Heart right ventricle (tissue), 16 donors: Measurements from ENCODE around the gene SPINK4. TPM values are rescaled to one million over a fixed set of nuclear protein-coding genes. Genes with fewer than 3 reads are reported as not detected.

Source experiments
- ATAC-seq, 8 donors: fragments of 200-7000 bp; cut with Tn5 transposase; one replicate each; pipeline ENCODE4 v1.9.1; 2020; ENCODE audit warnings: mild to moderate bottlenecking in 8 of 8, moderate library complexity in 8 of 8, moderate number of reproducible peaks in 1 of 8
- DNase-seq, 2 donors: peaks; one replicate each; pipeline ENCODE4 v3.0.0-alpha.2; 2020
- H3K27ac ChIP-seq, 10 donors: fragments of 200-600 bp; sonication (generic) in 2 of 10; one replicate each; pipeline versions ENCODE4 v1.5.0 to v1.8.0; 2020 to 2022; ENCODE audit warnings: mild to moderate bottlenecking in 3 of 10
- H3K27me3 ChIP-seq, 7 donors: fragments of 200-600 bp; one replicate each; pipeline ENCODE4 v1.8.0; 2021 to 2022; ENCODE audit warnings: mild to moderate bottlenecking in 2 of 7
- H3K36me3 ChIP-seq, 9 donors: fragments of 200-600 bp; sonication (generic) in 1 of 9; one replicate each; pipeline versions ENCODE4 v1.5.0 to v1.8.0; 2020 to 2022; ENCODE audit warnings: mild to moderate bottlenecking in 2 of 9
- H3K4me1 ChIP-seq, 9 donors: fragments of 200-600 bp; sonication (generic) in 1 of 9; one replicate each; pipeline versions ENCODE4 v1.5.0 to v1.8.0; 2020 to 2022; ENCODE audit warnings: mild to moderate bottlenecking in 4 of 9
- H3K4me3 ChIP-seq, 10 donors: fragments of 200-600 bp; sonication (generic) in 2 of 10; one replicate each; pipeline versions ENCODE4 v1.5.0 to v1.8.0; 2020 to 2022; ENCODE audit warnings: mild to moderate bottlenecking in 7 of 10, moderate library complexity in 2 of 10
- H3K9me3 ChIP-seq, 11 donors: fragments of 200-600 bp in 10 of 11; sonication (generic) in 2 of 11; one replicate each; pipeline versions ENCODE4 v1.5.0 to v1.8.0; 2013 to 2022; ENCODE audit warnings: mild to moderate bottlenecking in 2 of 11, control low read depth in 1 of 11, moderate library complexity in 1 of 11
- CTCF ChIP-seq, 9 donors: fragments of 200-600 bp; sonication (generic) in 2 of 9; IDR thresholded peaks; one replicate each; pipeline versions ENCODE4 v1.5.0 to v1.8.0; 2021 to 2022; ENCODE audit warnings: antibody characterized with exemption in 9 of 9, mild to moderate bottlenecking in 5 of 9, moderate library complexity in 1 of 9
- WGBS, 2 donors: extraction: QIAGEN DNeasy Blood & Tissue Kit; methylation state at CpG; one replicate each; pipeline ENCODE4 v1.1.7; 2013; ENCODE audit warnings: inconsistent platforms in 1 of 2; 5-methylcytosine and 5-hydroxymethylcytosine counted together
- intact Hi-C, 10 donors: fragments of 100-400 bp; cut with DNase I; formaldehyde crosslinking; loops; one replicate each; pipeline versions ENCODE4 v1.11.1 to v1.14.2; 2022
- polyA plus RNA-seq, 2 donors: library from polyadenylated mRNA; stranded (reverse); fragments of 200-250 nt; gene quantifications; one replicate each; pipeline ENCODE4 v1.2.3, GENCODE V29; 2013
- total RNA-seq, 10 donors: library from RNA; stranded (reverse); fragmentation: NEBNext Ultra II Directional in 3 of 10; extraction: Animal tissue kit (Norgen Biotek cat#: 25700) in 3 of 10; gene quantifications; one replicate each; pipeline versions ENCODE4 v1.2.1 to v1.2.4, GENCODE V29; 2021 to 2023
- donor health status: Arrhythmogenic right ventricular cardiomyopathy.
- donor health status: ischemic (EF 13 %, LVEDD 7.1; RV severe dilation, severe dysfunction).
- donor health status: healthy with polysubstance abuse.
- donor health status: DM: no; HTN: yes; CAD: no.
- donor health status: DM: no; HTN: no; CAD: no.
- donor health status: ischemic (EF 25% LVEDD 6.9; RV normal size, moderate dysfunction).
- donor health status: ischemic (EF 25% LVEDD 5.7; RV mildly dilated, moderate dysfunction).
- donor health status: healthy.
- donor health status: DM: yes; HTN: yes; CAD: no.
- donor health status: Ischemic cardiomyopathy.
- donor health status: ischemic (EF 35%, LVEDD 5.7; RV mildly dilated, moderate dysfunction).
- donor health status: nonischemic (EF 11% LVEDD 7.7; RV severe dilation, severe dysfunction).
- donor health status: DM: yes; HTN: yes; CAD: no.
- donor health status: PGD.
- donor health status: ischemic (EF 29% LVEDD 5.4; RV normal size, mild dysfunction).
- donor health status: nonischemic (EF 23%, LVEDD 6.1; RV moderate dilation, normal function).

Gene SPINK4
- total and polyA plus RNA-seq, 12 donors, result not detected

- 88 to 89% methylated on average over 13 of the region's 13 CpGs for WGBS, 2 donors
- TF ChIP-seq CTCF (IDR thresholded peaks at IDR 0.05), result no peak
- intact Hi-C loops, result no loop called here
- Histone ChIP-seq H3K27me3 (no peaks in the 10 kb centered on the region), H3K36me3 (no peaks in the 10 kb centered on the region), H3K4me3 (no peak overlapping the region), H3K27ac (no peak overlapping the region), H3K9me3 (no peaks in the 10 kb centered on the region), H3K4me1 (peaks cover 0 to 4% (median 0%) of the 10 kb centered on the region in 9 donors)
- no peak for ATAC-seq
- no peak for DNase-seq
Measured at GRCh38 chr9:33230756-33231622, 9.0 kb upstream of the SPINK4 start.

DNA sequence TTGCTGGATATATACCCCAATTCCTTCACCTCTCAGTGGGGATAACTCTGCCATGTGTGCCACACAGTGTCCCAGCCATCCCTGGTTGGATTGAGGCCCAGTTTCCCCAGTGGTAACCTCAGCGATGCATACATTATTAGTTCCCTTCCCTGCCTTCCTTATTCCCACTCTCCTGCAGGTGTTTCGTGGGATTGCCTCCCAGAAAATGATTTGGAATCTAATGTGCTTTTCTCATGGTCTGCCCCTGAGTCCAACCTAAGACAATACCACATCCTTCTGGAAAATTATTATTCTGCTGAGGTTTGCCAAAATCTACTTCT is 8.4 kb upstream of the SPINK4 start:
- no peak overlapping the region for H3K27ac ChIP-seq
- intact Hi-C loops, result no loop called here
- DNase-seq, result no peak
- no peaks in the 10 kb centered on the region for H3K9me3 ChIP-seq
- no peaks in the 10 kb centered on the region for H3K36me3 ChIP-seq
- no peaks in the 10 kb centered on the region for H3K4me1 ChIP-seq
- no peak for ATAC-seq
- TF ChIP-seq CTCF (IDR thresholded peaks at IDR 0.05), result no peak
- no peaks in the 10 kb centered on the region for H3K27me3 ChIP-seq
- 88 to 90% methylated on average over 2 of the region's 2 CpGs for WGBS, 2 donors
- no peak overlapping the region for H3K4me3 ChIP-seq

DNA sequence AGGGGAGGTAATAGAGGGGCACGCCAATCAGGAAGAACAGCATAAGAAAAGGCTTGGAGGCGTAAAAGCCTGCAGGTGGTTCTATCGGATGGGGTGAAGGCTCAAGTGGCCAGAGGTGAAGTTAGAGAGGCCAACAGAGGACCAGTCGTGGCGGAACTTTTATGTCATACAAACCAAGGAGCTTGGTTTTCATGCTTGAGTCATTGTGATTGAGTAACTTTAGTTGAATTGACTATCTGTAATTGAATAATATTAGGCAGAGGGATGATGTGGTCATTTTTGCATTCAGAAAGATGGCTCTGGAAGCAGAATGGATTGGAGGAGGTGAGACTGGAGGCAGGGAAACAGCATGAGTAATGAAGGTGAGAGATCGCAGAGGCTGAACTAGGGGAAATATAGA is 7.2 kb upstream of the SPINK4 start:
- Histone ChIP-seq H3K27me3 (no peaks in the 10 kb centered on the region), H3K27ac (no peak overlapping the region), H3K4me3 (no peak overlapping the region), H3K9me3 (no peaks in the 10 kb centered on the region), H3K4me1 (no peaks in the 10 kb centered on the region), H3K36me3 (no peaks in the 10 kb centered on the region)
- DNase-seq (no peak), ATAC-seq (no peak)
- TF ChIP-seq CTCF (IDR thresholded peaks at IDR 0.05), result no peak
- intact Hi-C loops, result no loop called here
- WGBS, 2 donors, result 91 to 94% methylated on average over 6 of the region's 6 CpGs

DNA sequence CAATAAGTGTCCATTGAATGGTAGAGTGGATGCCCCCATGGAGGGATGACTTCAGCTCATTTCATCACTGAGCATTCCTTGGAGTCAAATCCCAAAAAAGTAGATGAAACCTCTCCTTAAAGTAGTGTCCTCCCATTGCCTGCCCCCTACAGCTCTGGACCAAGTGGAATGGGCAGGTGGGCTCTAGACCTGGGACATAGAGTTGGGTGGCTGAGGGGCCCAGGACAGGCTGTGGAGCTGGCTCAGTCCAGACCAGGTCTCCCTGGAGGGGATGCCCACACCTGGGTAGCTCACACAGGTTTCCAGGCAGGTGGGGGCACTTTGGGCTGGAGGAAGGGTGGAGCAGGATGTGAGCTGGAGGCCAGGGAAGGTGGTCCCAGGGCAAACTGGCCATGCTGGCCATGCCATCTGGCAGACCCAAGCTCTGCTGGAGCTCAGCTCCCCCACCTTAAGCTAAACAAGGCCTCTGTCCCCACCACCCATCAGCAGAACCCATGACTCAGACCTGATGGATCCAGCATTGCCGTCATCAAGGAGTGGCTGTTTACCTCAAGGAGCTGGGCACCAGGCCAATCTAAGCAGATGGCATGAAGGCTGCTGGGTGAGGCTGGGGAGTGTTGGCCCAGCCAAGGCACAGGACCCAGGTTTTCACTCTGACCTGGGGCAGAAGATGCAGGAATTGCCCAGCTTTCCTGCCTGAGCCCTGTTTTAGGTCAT is 6.2 kb upstream of the SPINK4 start:
- intact Hi-C loops, result no loop called here
- Histone ChIP-seq H3K4me3 (no peak overlapping the region), H3K9me3 (no peaks in the 10 kb centered on the region), H3K4me1 (no peaks in the 10 kb centered on the region), H3K27ac (no peak overlapping the region), H3K36me3 (no peaks in the 10 kb centered on the region), H3K27me3 (no peaks in the 10 kb centered on the region)
- no peak for TF ChIP-seq CTCF (IDR thresholded peaks at IDR 0.05)
- no peak for DNase-seq
- no peak for ATAC-seq
- WGBS, 2 donors, result 40 to 53% methylated on average over 1 of the region's 1 CpG
